AG04449 (cell line): Measurements from ENCODE around the gene CDK14.

Experiments used
- CTCF ChIA-PET: fragments of 350-600 bp; formaldehyde crosslinking; extraction: SDS; loops from one replicate; lab custom pipeline; 2021; ENCODE audit warnings: antibody characterized with exemption; lab: Yijun Ruan, JAX
- POLR2A ChIA-PET: fragments of 400-600, 350-600 bp; formaldehyde crosslinking; extraction: SDS; loops from one replicate; lab custom pipeline; 2020; ENCODE audit warnings: antibody characterized with exemption, inconsistent platforms; lab: Yijun Ruan, JAX
- DNase-seq: peaks from one replicate; pipeline ENCODE4 v3.0.0-alpha.2; 2010; ENCODE audit warnings: low read depth, low spot score
- H3K4me3 ChIP-seq: 2 replicates; pipeline ENCODE4 v1.5.1; 2011; ENCODE audit warnings: low read depth, mild to moderate bottlenecking, control low read depth, low read length
- TF ChIP-seq, protein P1 (sequence below): IDR thresholded peaks from one replicate; pipeline ENCODE4 v1.5.1; 2011; ENCODE audit warnings: mild to moderate bottlenecking, moderate library complexity, low read length, control low read depth, inconsistent platforms; ENCODE audit not compliant: insufficient read depth; ENCODE audit errors: missing control alignments

The CDK14 gene

GRCh38 chr7:91196058-91196457, 599.9 kb downstream of the CDK14 start:
- POLR2A ChIA-PET, result no interaction called here
- no peak for DNase-seq
- CTCF ChIA-PET, result no interaction called here
- TF ChIP-seq, protein P1, sequence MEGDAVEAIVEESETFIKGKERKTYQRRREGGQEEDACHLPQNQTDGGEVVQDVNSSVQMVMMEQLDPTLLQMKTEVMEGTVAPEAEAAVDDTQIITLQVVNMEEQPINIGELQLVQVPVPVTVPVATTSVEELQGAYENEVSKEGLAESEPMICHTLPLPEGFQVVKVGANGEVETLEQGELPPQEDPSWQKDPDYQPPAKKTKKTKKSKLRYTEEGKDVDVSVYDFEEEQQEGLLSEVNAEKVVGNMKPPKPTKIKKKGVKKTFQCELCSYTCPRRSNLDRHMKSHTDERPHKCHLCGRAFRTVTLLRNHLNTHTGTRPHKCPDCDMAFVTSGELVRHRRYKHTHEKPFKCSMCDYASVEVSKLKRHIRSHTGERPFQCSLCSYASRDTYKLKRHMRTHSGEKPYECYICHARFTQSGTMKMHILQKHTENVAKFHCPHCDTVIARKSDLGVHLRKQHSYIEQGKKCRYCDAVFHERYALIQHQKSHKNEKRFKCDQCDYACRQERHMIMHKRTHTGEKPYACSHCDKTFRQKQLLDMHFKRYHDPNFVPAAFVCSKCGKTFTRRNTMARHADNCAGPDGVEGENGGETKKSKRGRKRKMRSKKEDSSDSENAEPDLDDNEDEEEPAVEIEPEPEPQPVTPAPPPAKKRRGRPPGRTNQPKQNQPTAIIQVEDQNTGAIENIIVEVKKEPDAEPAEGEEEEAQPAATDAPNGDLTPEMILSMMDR, result no peak
- H3K4me3 ChIP-seq, result no peak overlapping the region

- DNase-seq, result no peak
- ChIA-PET CTCF (no interaction called here), POLR2A (no interaction called here)
- no peak overlapping the region for H3K4me3 ChIP-seq
- TF ChIP-seq, protein P1, result no peak
Observed at GRCh38 chr7:91198371-91198770, 602.2 kb downstream of the CDK14 start.

DNA sequence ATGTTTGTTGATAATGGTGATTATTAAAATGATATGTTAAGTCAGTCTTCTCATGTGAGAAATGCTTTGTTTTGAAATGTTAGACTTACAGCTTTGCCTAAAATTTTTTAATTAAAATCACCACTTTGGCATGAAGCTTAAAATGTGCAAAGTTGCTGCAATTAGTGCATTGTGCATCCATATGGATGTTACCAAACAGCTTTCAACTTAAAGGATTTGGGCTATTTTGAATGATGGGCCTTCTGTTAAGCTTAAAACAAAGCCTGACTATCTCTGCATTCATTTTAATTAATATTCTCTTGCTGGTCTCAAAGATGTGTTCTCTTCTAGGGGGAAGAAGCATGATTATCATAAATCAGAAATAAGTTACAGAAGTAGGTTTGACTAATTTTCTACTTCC, 603.5 kb downstream of the CDK14 start:
- no peak for DNase-seq
- ChIA-PET POLR2A (no interaction called here), CTCF (no interaction called here)

GRCh38 chr7:91201442-91202113, 605.5 kb downstream of the CDK14 start:
- POLR2A ChIA-PET, result no interaction called here
- DNase-seq, result no peak
- CTCF ChIA-PET, result interaction anchor here (1.1 kb wide), 1 partner anchor 11 kb away, joined by 3 read pairs; no protein-coding TSS in a partner anchor
- H3K4me3 ChIP-seq, result no peak overlapping the region
- TF ChIP-seq, protein P1, result no peak

More for the DNA sequence above, 603.5 kb downstream of the CDK14 start:
- no peak overlapping the region for H3K4me3 ChIP-seq
- TF ChIP-seq, protein P1, result no peak

GRCh38 chr7:91206361-91206960, 610.3 kb downstream of the CDK14 start:
- ChIA-PET CTCF (interaction anchor here (0.9 kb wide), 1 partner anchor 27 kb away, joined by 3 read pairs; no protein-coding TSS in a partner anchor), POLR2A (no interaction called here)
- TF ChIP-seq, protein P1, result no peak
- no peak for DNase-seq
- no peak overlapping the region for H3K4me3 ChIP-seq

- POLR2A ChIA-PET, result no interaction called here
- no peak overlapping the region for H3K4me3 ChIP-seq
- CTCF ChIA-PET, result interaction anchor here (1.1 to 1.6 kb wide), 3 partner anchors 10 to 16 kb away, joined by 3 to 7 read pairs (median 4); no protein-coding TSS in a partner anchor
- TF ChIP-seq, protein P1, result no peak
- no peak for DNase-seq
Observed at GRCh38 chr7:91212582-91212981, 616.5 kb downstream of the CDK14 start.
